ENCODE measurements around the gene ACLY. TPM values are rescaled to one million over a fixed set of nuclear protein-coding genes. Genes with fewer than 3 reads are reported as not detected.

ACLY gene
- total and polyA plus RNA-seq, 2 of the 13 experiments (the other 11 are each of a cell fraction or from before 2014, with no cell fraction given), result 111 to 218 TPM

DNA sequence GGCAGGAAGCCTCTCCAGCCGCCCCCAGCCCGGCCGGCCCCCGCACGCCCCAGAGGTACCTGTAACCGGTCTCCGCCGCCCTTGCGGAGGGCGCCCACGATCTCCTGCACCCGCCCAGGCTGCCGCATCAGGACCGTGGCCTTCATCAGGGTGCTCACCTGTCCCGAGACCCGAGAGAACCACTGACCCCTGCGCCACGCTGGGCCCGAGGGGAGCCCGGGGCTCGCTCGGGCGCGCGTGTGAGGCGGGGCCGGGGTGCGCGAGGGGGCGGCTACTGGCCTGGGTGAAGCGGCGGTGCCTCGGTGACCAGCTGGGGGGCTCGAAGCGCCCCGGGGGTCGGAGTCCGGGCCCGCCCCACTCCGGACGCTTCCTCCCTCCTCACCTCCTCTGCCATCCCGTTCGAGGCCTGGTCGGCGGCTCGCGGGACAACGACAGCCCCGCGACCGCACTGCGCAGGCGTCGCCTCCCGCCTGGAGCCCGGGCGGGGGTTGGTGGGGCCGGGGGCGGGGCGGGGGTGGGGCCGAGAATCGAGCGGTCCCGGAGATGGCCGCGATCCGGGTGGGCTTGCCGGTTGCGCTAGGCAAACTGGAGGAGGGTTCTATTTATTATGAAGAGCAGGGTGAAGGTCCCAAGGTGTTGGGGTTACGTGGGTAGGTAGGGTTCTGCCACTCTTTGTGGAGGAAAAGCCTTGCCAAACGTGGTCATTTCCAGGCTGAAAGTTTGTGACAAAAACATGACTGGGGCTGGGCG, 82.8 kb downstream of the ACLY start, which contains the start of gene NT5C3B (continued):
- peak; percentile 42; the same call in 1 of the 2 replicates for TF ChIP-seq ZSCAN9 (CRISPR knock-in tag; IDR thresholded peaks at IDR 0.05; ENCODE audit: borderline replicate concordance)
- peak; percentile 20 for TF ChIP-seq SALL2 (CRISPR knock-in tag; IDR thresholded peaks at IDR 0.05)
- no peak for TF ChIP-seq ZNF34 (CRISPR knock-in tag; IDR thresholded peaks at IDR 0.05; ENCODE audit: borderline replicate concordance)
- TF ChIP-seq NFIB (CRISPR knock-in tag; IDR thresholded peaks at IDR 0.05; ENCODE audit: borderline replicate concordance), result no peak
- TF ChIP-seq, protein P1, sequence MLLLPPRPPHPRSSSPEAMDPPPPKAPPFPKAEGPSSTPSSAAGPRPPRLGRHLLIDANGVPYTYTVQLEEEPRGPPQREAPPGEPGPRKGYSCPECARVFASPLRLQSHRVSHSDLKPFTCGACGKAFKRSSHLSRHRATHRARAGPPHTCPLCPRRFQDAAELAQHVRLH (CRISPR knock-in tag; IDR thresholded peaks at IDR 0.05; ENCODE audit: borderline replicate concordance, low read depth), result no peak
- TF ChIP-seq, protein P2, sequence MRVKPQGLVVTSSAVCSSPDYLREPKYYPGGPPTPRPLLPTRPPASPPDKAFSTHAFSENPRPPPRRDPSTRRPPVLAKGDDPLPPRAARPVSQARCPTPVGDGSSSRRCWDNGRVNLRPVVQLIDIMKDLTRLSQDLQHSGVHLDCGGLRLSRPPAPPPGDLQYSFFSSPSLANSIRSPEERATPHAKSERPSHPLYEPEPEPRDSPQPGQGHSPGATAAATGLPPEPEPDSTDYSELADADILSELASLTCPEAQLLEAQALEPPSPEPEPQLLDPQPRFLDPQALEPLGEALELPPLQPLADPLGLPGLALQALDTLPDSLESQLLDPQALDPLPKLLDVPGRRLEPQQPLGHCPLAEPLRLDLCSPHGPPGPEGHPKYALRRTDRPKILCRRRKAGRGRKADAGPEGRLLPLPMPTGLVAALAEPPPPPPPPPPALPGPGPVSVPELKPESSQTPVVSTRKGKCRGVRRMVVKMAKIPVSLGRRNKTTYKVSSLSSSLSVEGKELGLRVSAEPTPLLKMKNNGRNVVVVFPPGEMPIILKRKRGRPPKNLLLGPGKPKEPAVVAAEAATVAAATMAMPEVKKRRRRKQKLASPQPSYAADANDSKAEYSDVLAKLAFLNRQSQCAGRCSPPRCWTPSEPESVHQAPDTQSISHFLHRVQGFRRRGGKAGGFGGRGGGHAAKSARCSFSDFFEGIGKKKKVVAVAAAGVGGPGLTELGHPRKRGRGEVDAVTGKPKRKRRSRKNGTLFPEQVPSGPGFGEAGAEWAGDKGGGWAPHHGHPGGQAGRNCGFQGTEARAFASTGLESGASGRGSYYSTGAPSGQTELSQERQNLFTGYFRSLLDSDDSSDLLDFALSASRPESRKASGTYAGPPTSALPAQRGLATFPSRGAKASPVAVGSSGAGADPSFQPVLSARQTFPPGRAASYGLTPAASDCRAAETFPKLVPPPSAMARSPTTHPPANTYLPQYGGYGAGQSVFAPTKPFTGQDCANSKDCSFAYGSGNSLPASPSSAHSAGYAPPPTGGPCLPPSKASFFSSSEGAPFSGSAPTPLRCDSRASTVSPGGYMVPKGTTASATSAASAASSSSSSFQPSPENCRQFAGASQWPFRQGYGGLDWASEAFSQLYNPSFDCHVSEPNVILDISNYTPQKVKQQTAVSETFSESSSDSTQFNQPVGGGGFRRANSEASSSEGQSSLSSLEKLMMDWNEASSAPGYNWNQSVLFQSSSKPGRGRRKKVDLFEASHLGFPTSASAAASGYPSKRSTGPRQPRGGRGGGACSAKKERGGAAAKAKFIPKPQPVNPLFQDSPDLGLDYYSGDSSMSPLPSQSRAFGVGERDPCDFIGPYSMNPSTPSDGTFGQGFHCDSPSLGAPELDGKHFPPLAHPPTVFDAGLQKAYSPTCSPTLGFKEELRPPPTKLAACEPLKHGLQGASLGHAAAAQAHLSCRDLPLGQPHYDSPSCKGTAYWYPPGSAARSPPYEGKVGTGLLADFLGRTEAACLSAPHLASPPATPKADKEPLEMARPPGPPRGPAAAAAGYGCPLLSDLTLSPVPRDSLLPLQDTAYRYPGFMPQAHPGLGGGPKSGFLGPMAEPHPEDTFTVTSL (CRISPR knock-in tag; IDR thresholded peaks at IDR 0.05; ENCODE audit: borderline replicate concordance), result 0 out of 2 replicates have a peak, but pooled peaks have one; percentile 2
- TF ChIP-seq MIXL1 (CRISPR knock-in tag; IDR thresholded peaks at IDR 0.05), result no peak
- TF ChIP-seq, protein P3, sequence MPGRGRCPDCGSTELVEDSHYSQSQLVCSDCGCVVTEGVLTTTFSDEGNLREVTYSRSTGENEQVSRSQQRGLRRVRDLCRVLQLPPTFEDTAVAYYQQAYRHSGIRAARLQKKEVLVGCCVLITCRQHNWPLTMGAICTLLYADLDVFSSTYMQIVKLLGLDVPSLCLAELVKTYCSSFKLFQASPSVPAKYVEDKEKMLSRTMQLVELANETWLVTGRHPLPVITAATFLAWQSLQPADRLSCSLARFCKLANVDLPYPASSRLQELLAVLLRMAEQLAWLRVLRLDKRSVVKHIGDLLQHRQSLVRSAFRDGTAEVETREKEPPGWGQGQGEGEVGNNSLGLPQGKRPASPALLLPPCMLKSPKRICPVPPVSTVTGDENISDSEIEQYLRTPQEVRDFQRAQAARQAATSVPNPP (CRISPR knock-in tag; IDR thresholded peaks at IDR 0.05), result peak; percentile 56; the same call in 1 of the 2 replicates
- TF ChIP-seq ZNF883 (CRISPR knock-in tag; IDR thresholded peaks at IDR 0.05; ENCODE audit: not compliant biosample characterization), result peak; percentile 94
- TF ChIP-seq, protein P4, sequence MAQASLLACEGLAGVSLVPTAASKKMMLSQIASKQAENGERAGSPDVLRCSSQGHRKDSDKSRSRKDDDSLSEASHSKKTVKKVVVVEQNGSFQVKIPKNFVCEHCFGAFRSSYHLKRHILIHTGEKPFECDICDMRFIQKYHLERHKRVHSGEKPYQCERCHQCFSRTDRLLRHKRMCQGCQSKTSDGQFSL (CRISPR knock-in tag; IDR thresholded peaks at IDR 0.05), result no peak
- TF ChIP-seq ZFP82 (CRISPR knock-in tag; IDR thresholded peaks at IDR 0.05; ENCODE audit: borderline replicate concordance), result peak; percentile 82; the same call in 1 of the 2 replicates

Measured in HepG2 (cell line).